ENCODE measurements around the gene NMNAT2.
"Not testable (repeated sequence)": the region's sequence is repeated elsewhere in the genome, so short reads cannot be mapped to it uniquely, and the experiment has no call there.

Gene NMNAT2

DNA sequence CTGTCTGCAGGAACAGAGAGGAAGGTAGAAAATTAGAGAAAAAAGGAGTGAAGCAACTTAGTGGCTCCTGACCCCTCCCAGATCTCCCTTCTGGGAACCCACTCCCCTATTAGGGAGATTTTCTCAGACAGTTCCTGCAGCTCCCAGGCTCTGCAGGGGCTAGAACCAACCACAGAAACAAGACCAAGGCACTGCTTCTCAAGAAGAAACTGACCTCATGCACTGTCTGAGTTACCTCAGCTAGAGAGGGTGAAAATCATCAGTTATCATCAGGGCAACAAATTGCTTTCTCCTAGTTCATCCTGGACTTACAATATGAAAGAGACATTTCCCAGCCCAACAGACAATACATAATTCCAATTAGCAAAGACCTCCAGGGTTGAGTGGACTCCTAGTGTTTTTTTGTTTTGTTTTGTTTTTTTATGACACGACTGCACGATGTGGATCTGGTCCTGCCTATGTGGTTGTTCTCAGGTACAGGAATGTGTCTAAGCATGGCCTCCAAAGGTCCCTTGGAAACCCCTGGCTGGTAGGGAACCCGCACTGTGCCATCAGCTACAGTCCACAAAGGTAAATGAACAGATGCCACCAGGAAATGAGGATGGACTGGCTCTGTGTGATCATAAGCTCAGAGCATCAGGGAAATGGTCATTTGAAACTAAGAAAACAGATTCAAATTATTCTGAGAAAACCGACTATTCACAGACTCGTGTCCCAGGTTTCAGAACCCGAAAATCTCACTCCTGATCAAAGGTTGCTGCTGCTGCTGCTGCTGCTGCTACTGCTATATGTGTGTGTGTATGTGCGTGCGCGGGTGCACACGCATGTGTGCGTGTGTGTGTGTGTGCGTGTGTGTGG lies 166.8 kb downstream of the NMNAT2 start:
- DNase-seq, result no peak

DNA sequence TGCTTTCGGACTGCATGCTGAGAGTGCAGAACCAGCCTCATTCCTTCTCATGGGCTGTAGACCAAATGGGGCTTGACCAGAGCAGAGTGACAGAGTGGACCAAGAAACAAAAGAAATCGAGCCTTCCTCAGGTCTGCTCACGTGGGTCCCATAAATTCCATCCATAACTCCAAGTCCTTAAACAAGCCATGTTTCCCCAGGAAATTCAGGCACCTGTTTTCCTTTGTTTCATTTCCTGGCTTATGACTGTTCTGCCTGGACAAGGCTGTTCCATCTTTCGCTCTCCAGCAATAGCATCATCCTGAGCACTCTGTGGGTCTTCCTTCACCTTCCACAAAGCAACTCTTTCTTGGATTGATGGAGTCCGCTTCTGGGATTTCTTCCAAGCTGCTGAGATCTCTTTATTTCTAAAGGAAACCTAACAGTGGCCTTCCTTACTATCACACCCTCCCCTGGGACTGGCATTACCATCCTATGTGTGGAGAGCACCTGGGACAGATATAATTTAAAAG lies 168.2 kb downstream of the NMNAT2 start:
- no peak for DNase-seq

- no peak for DNase-seq
Observed at GRCh38 chr1:183248989-183249691, 169.0 kb downstream of the NMNAT2 start.

DNA sequence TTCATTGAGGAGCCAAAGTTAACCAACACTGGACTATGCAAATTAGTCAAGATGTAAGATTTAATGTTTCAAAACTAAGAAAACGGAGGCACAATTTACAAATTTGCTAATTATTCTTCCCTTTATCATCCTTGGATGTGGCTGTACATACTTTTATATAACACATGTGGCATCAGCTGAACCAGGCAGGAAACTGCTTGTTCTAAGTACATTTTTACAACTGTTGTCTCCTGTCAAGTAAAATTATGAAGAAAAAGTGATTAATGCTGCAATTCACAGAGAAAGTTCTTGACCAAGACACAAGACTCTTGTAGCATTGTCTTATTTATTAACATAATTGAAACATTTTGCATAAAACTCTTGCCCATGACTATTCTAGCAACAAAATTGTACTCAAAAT lies 170.2 kb downstream of the NMNAT2 start:
- no peak for DNase-seq

DNA sequence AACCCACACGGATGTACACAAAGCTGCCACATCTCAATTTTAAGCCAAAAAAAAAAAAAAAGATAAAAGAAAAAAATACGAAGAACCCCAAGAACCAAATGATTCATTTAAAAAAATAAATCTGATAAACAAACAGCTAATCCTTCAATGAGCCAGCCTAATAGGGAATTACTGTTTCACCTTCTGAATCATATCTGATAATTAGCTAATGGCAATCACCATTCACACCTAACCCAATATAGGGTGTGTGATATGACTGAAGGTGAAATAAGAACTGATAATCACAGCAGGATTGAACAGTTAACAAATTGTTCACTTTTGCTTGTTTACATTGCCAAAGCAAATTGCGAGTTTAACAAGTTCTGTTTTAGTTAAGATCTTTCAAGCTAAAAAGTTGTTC lies 170.7 kb downstream of the NMNAT2 start:
- DNase-seq, result no peak

DNA sequence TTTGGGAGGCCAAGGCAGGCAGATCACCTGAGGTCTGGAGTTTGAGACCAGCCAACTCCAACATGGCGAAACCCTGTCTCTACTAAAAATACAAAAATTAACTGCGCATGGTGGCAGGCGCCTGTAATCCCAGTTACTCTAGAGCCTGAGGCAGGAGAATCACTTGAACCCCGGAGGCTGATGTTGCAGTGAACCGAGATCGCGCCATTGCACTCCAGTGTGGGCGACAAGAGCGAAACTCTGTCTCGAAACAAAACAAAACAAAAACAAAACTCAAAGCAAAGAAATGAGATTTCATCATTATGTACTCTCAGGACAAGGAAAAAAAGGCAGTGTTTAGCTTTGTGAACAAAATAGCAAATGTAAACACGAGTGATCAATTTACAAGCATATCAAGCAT lies 171.1 kb downstream of the NMNAT2 start:
- no peak for DNase-seq

DNA sequence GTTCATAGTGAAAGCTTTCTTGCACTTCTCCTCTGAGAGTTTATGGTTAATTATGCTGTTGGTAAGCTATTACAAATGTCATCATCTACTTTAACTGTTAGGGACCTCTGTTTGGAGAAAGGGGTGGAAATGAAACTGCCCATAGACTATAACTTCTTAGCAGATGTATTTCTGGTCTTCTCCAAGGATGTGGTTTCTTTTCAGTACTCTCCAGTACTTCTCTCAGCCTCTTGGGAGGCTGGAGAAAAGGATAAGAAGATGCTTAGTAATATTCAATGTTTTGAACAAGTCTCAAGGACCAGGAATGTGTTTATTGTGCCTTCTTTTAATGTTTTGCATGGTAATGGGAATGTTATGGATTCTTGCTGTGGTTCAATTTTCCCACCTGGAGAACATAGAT lies 171.7 kb downstream of the NMNAT2 start:
- no peak for DNase-seq

DNA sequence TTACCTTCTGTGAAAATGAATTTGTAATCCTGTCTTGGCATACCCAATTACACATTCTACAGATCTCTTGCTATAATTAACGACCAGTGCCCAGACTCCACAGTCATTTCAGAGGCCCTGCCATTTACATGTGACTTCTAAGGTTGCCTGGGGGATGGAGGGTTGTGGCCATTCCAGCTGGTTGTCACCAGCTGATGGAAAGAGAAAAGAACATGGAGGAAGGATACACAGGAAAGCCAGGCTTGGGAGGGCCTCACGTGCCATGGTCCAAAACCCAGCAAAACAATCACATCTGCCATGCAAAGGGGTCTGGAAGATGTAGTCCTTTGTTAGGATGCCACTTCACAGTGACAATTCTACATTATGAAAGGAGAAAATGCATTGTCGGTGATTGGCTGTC lies 172.8 kb downstream of the NMNAT2 start:
- no peak for DNase-seq

- no peak for DNase-seq
Observed at GRCh38 chr1:183244466-183244865, 173.7 kb downstream of the NMNAT2 start.

DNA sequence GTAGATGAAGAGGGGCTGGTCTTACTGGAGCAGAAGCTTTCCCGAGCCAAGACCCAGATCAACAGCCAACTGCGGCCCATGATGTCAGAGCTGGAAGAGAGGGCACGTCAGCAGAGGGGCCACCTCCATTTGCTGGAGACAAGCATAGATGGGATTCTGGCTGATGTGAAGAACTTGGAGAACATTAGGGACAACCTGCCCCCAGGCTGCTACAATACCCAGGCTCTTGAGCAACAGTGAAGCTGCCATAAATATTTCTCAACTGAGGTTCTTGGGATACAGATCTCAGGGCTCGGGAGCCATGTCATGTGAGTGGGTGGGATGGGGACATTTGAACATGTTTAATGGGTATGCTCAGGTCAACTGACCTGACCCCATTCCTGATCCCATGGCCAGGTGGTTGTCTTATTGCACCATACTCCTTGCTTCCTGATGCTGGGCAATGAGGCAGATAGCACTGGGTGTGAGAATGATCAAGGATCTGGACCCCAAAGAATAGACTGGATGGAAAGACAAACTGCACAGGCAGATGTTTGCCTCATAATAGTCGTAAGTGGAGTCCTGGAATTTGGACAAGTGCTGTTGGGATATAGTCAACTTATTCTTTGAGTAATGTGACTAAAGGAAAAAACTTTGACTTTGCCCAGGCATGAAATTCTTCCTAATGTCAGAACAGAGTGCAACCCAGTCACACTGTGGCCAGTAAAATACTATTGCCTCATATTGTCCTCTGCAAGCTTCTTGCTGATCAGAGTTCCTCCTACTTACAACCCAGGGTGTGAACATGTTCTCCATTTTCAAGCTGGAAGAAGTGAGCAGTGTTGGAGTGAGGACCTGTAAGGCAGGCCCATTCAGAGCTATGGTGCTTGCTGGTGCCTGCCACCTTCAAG lies 174.8 kb downstream of the NMNAT2 start:
- DNase-seq, result no peak

DNA sequence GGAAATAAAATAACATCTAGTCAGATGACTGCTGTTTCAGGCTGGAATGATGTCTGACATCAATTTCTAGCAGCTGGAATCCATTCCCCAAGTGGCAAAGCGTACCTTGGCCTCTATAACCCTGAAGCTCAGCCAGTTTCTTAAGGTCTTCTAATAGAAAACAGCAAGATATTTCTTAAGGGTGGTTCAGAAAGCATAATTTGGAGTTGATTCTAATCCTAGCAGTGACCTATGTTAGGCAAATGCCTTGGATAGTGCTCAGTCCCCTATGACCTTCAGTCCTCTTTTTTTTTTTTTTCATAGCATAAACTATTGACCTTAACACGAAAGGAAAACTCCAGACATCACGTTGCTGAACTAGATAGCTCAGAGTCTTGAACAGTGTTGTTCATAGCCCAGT lies 175.6 kb downstream of the NMNAT2 start:
- no peak for DNase-seq

GRCh38 chr1:183241471-183241870 lies 176.7 kb downstream of the NMNAT2 start:
- DNase-seq, result no peak

GRCh38 chr1:183240853-183241252 lies 177.3 kb downstream of the NMNAT2 start:
- not testable (repeated sequence) for DNase-seq

GRCh38 chr1:183240526-183240825 lies 177.7 kb downstream of the NMNAT2 start:
- no peak for DNase-seq

- no peak for DNase-seq
Observed at GRCh38 chr1:183239793-183240525, 178.2 kb downstream of the NMNAT2 start.

DNA sequence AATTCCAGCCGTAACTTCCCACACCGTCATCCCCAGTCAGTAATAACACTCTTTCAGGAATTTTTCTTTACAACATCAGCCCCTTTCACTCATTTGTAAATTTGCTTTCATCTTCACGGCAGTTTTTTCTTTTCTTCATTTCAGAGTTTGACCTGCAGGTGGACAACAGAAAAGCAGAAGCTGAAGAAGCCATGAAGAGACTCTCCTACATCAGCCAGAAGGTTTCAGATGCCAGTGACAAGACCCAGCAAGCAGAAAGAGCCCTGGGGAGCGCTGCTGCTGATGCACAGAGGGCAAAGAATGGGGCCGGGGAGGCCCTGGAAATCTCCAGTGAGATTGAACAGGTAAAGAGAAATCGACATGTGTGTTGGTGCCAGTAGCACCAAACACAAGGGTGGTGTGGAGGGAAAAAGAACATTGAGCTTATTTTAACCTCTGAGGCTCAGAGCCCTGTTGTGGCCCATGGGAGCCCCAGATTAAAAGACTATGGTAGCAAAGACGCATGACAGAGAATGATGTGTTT lies 178.9 kb downstream of the NMNAT2 start:
- no peak for DNase-seq

DNA sequence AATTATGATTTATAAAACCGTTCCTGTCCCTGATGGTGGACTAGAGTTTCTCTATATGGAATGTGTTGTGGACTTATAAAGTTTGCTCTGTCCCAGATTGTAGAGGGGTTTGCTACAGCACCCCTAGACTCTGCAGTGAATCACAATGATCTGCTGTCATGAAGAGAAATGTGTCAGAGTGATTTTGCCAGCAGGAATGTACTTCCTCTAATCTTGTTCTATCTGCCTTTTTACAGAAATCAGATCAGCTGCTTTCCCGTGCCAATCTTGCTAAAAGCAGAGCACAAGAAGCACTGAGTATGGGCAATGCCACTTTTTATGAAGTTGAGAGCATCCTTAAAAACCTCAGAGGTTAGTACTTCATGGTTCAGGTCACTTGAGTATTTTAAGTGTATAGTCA lies 180.1 kb downstream of the NMNAT2 start:
- DNase-seq, result no peak

DNA sequence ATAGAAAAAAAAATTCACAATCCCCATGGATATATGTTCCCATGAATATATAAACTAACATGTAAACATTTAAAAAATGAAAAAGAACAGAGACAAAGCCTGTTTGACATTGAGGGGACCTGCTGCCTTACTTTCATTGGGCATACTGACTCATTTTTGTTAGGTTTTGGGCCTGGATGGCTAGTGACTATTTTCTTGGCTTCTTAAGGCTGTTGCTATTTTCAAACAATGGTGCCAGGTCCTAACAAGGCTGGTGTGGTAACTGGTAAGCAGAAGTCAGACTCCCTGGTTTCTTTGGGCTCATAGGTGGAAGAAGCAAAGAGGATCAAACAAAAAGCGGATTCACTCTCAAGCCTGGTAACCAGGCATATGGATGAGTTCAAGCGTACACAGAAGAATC lies 181.1 kb downstream of the NMNAT2 start:
- no peak for DNase-seq

DNA sequence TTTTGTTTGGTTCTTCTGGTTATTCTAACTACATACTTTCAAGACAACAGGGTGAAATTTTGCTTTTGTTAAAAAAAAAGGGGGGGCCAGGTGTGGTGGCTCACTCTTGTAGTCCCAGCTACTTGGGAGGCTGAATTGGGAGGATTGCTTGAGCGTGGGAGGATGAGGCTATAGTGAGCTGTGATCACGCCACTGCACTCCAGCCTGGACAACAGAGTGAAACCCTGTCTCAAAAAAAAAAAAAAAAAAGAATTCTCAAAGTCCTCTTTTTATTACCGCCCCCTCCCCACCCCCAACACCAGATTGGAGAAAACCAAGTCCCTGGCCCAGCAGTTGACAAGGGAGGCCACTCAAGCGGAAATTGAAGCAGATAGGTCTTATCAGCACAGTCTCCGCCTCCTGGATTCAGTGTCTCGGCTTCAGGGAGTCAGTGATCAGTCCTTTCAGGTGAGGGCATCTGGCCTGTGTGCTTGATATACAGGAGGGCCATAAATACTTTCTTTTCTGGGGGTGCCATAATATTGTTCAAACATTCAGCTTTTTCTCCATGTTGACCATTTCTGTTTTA lies 181.9 kb downstream of the NMNAT2 start:
- no peak for DNase-seq

GRCh38 chr1:183235503-183235902 lies 182.7 kb downstream of the NMNAT2 start:
- no peak for DNase-seq

DNA sequence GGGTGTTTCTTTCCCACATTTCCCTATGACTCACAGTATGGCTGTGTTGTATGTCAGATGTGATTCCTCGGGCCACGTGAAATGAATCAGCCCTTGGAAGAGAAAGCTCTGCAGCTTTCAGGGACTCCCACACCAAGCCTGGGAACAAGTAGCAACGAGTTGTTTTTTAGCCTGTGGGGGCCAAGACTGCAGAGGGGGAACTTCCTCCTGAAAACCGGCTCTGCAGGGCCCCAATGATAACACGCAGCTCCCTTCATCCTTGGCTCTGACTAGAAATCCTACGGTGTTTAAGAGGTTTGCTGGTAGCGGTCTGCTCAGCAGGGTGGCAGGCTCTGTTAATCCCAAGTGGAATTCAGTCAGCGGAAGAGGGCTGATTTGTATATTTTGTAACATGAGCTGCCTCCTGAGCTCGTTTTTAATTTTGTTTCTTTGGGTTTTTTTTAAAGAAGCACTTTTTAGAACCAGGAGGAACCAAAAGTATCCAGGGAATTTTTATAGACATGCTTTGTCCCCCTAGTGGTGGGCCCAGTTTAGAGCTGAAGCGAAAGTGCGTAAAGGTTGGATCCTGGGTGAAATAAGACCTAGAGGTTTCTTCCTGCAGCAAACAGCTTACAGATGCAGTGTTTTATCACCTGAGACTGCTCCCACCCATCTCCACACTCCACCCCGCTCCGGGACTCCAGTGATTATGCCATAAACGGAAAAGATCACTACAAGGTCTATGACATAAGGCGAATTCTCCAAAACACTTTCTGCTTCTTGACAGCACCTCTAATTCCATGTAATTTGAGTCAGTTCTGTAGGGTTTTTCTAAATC lies 183.3 kb downstream of the NMNAT2 start:
- DNase-seq, result no peak

Data from GDM1 (cell line).